Mesenchymal stem cell (in vitro differentiated cells and primary cell): ENCODE measurements around the gene SUGT1.

Source experiments
- DNase-seq: peaks from one replicate; pipeline ENCODE4 v3.0.0-alpha.2; 2013
- H2AFZ ChIP-seq: one replicate; pipeline ENCODE4 v1.6.1; 2013; ENCODE audit warnings: low read depth, mild to moderate bottlenecking, control low read depth, inconsistent platforms, low read length, moderate library complexity
- H2AK5ac ChIP-seq: 2 replicates; pipeline ENCODE4 v1.6.1; 2013; ENCODE audit warnings: low read length, moderate library complexity, mild to moderate bottlenecking, inconsistent platforms; ENCODE audit not compliant: severe bottlenecking
- H2BK120ac ChIP-seq: one replicate; pipeline ENCODE4 v1.6.1; 2013; ENCODE audit warnings: low read depth, mild to moderate bottlenecking, inconsistent platforms, low read length, moderate library complexity
- H2BK12ac ChIP-seq, 2 experiments: one replicate each; pipeline ENCODE4 v1.6.1; 2013; ENCODE audit warnings: inconsistent platforms in 2 of 2, low read length in 2 of 2, mild to moderate bottlenecking in 2 of 2, moderate library complexity in 2 of 2, control low read depth in 1 of 2
- H2BK15ac ChIP-seq: one replicate; pipeline ENCODE4 v1.6.1; 2013; ENCODE audit warnings: mild to moderate bottlenecking, low read depth, inconsistent platforms; ENCODE audit not compliant: poor library complexity, severe bottlenecking
- H2BK5ac ChIP-seq: 2 replicates; pipeline ENCODE4 v1.6.1; 2013; ENCODE audit warnings: low read depth, mild to moderate bottlenecking, low read length, control low read depth, inconsistent platforms; ENCODE audit not compliant: poor library complexity, severe bottlenecking
- H3K14ac ChIP-seq, 2 experiments: one replicate each; pipeline ENCODE4 v1.6.1; 2013; ENCODE audit warnings: inconsistent platforms in 2 of 2, low read length in 2 of 2, control low read depth in 1 of 2, mild to moderate bottlenecking in 1 of 2, moderate library complexity in 1 of 2
- H3K18ac ChIP-seq, 2 experiments: one replicate each; pipeline ENCODE4 v1.6.1; 2013; ENCODE audit warnings: inconsistent platforms in 2 of 2, low read length in 2 of 2, control low read depth in 1 of 2, low read depth in 1 of 2, mild to moderate bottlenecking in 1 of 2
- H3K23ac ChIP-seq, 2 experiments: one replicate each; pipeline ENCODE4 v1.6.1; 2013; ENCODE audit warnings: inconsistent platforms in 2 of 2, low read length in 2 of 2, mild to moderate bottlenecking in 2 of 2, moderate library complexity in 2 of 2, control low read depth in 1 of 2
- H3K27ac ChIP-seq: 2 replicates; pipeline ENCODE4 v1.5.1; 2013; ENCODE audit warnings: mild to moderate bottlenecking, moderate library complexity, low read length, control low read depth, inconsistent platforms; ENCODE audit not compliant: poor library complexity, severe bottlenecking
- H3K27me3 ChIP-seq, 2 experiments: 2 replicates each; pipeline versions ENCODE4 v1.6.1 to v1.7.0; 2013; ENCODE audit warnings: low read length in 2 of 2, mild to moderate bottlenecking in 2 of 2, moderate library complexity in 2 of 2, control low read depth in 1 of 2, inconsistent platforms in 1 of 2; ENCODE audit not compliant: control insufficient read depth in 1 of 2, insufficient read depth in 1 of 2
- H3K36me3 ChIP-seq, 2 experiments: 2 replicates each; pipeline versions ENCODE4 v1.6.1 to v1.7.0; 2013; ENCODE audit warnings: low read length in 2 of 2, control low read depth in 1 of 2, inconsistent platforms in 1 of 2, low read depth in 1 of 2, mild to moderate bottlenecking in 1 of 2; ENCODE audit not compliant: insufficient read depth in 2 of 2, control insufficient read depth in 1 of 2
- H3K4ac ChIP-seq, 2 experiments: one replicate each; pipeline ENCODE4 v1.6.1; 2013; ENCODE audit warnings: inconsistent platforms in 2 of 2, low read length in 2 of 2, mild to moderate bottlenecking in 2 of 2, moderate library complexity in 2 of 2, control low read depth in 1 of 2, low read depth in 1 of 2
- H3K4me1 ChIP-seq: 2 replicates; pipeline ENCODE4 v1.6.1; 2013; ENCODE audit warnings: low read depth, low read length, control low read depth; ENCODE audit not compliant: control insufficient read depth, insufficient read depth
- H3K4me2 ChIP-seq: 2 replicates; pipeline ENCODE4 v1.6.1; 2013; ENCODE audit warnings: low read length, mild to moderate bottlenecking, inconsistent platforms; ENCODE audit not compliant: poor library complexity, severe bottlenecking
- H3K4me3 ChIP-seq, 2 experiments: 2 replicates each; pipeline versions ENCODE4 v1.5.1 to v1.7.0; 2013; ENCODE audit warnings: low read length in 2 of 2, mild to moderate bottlenecking in 2 of 2, control low read depth in 1 of 2, low read depth in 1 of 2; ENCODE audit not compliant: insufficient read depth in 1 of 2
- H3K79me1 ChIP-seq: replicated peaks from 2 replicates; pipeline ENCODE4 v1.6.1; 2013; ENCODE audit warnings: mild to moderate bottlenecking, control low read depth, low read length, inconsistent platforms; ENCODE audit not compliant: poor library complexity, severe bottlenecking
- H3K9ac ChIP-seq: 2 replicates; pipeline ENCODE4 v1.7.0; 2013; ENCODE audit warnings: mild to moderate bottlenecking, low read length, moderate library complexity
- H3K9me3 ChIP-seq: 2 replicates; pipeline ENCODE4 v1.7.0; 2013; ENCODE audit warnings: mild to moderate bottlenecking, low read length; ENCODE audit not compliant: control insufficient read depth
- H4K8ac ChIP-seq: one replicate; pipeline ENCODE4 v1.6.1; 2013; ENCODE audit warnings: inconsistent platforms, mild to moderate bottlenecking, low read length, moderate library complexity
- H4K91ac ChIP-seq: one replicate; pipeline ENCODE4 v1.6.1; 2013; ENCODE audit warnings: mild to moderate bottlenecking, low read length, inconsistent platforms
- WGBS: methylation state at CpG from one replicate; pipeline ENCODE4 v1.1.7; 2013; ENCODE audit warnings: mixed read lengths; 5-methylcytosine and 5-hydroxymethylcytosine counted together

Gene SUGT1

GRCh38 chr13:52743569-52743968 is 90.9 kb downstream of the SUGT1 start:
- H3K4ac ChIP-seq, result no peak overlapping the region
- H2BK15ac ChIP-seq, result no peak overlapping the region
- no peak overlapping the region for H3K4me2 ChIP-seq
- no peaks in the 10 kb centered on the region for H3K36me3 ChIP-seq
- WGBS, result 76% methylated on average over 1 of the region's 1 CpG
- H2AK5ac ChIP-seq, result no peak overlapping the region
- DNase-seq, result no peak
- peaks cover 36 to 48% of the 10 kb centered on the region in 2 experiments for H3K27me3 ChIP-seq
- H3K18ac ChIP-seq, result no peak overlapping the region
- no peak overlapping the region for H4K8ac ChIP-seq
- H3K9ac ChIP-seq, result no peak overlapping the region
- no peak overlapping the region for H3K14ac ChIP-seq
- no peak overlapping the region for H3K23ac ChIP-seq
- H3K9me3 ChIP-seq, result peaks cover 5% of the 10 kb centered on the region
- no peak overlapping the region for H3K4me3 ChIP-seq
- no peak overlapping the region for H2BK5ac ChIP-seq
- H4K91ac ChIP-seq, result no peak overlapping the region
- H3K27ac ChIP-seq, result no peak overlapping the region
- H3K79me1 ChIP-seq, result no peaks in the 10 kb centered on the region
- no peak overlapping the region for H2BK12ac ChIP-seq
- H2AFZ ChIP-seq, result no peak overlapping the region
- H2BK120ac ChIP-seq, result no peak overlapping the region
- peaks cover 8% of the 10 kb centered on the region for H3K4me1 ChIP-seq

- Histone ChIP-seq H3K4me1 (peaks cover 5% of the 10 kb centered on the region), H3K27me3 (peaks cover 32 to 44% of the 10 kb centered on the region in 2 experiments), H3K4me3 (no peak overlapping the region), H3K27ac (no peak overlapping the region), H3K4ac (no peak overlapping the region), H3K79me1 (no peaks in the 10 kb centered on the region), H3K4me2 (no peak overlapping the region), H2BK5ac (no peak overlapping the region), H3K36me3 (no peaks in the 10 kb centered on the region), H2BK120ac (no peak overlapping the region), H2BK12ac (no peak overlapping the region), H3K23ac (no peak overlapping the region), H2AFZ (no peak overlapping the region), H3K9me3 (peaks cover 5% of the 10 kb centered on the region), H2AK5ac (no peak overlapping the region), H3K14ac (no peak overlapping the region), H4K8ac (no peak overlapping the region), H2BK15ac (no peak overlapping the region), H4K91ac (no peak overlapping the region), H3K18ac (no peak overlapping the region), H3K9ac (no peak overlapping the region)
- 83% methylated on average over 3 of the region's 3 CpGs for WGBS
- DNase-seq, result no peak
Measured at GRCh38 chr13:52743988-52744387, 91.4 kb downstream of the SUGT1 start.

- Histone ChIP-seq H3K79me1 (no peaks in the 10 kb centered on the region), H3K18ac (no peak overlapping the region), H3K4me1 (no peaks in the 10 kb centered on the region), H3K14ac (no peak overlapping the region), H3K9ac (no peak overlapping the region), H2BK120ac (no peak overlapping the region), H3K4me2 (no peak overlapping the region), H2AFZ (no peak overlapping the region), H2BK15ac (no peak overlapping the region), H3K27me3 (peaks cover 23 to 40% of the 10 kb centered on the region in 2 experiments), H2BK12ac (no peak overlapping the region), H3K4me3 (no peak overlapping the region), H4K8ac (no peak overlapping the region), H2AK5ac (no peak overlapping the region), H3K4ac (no peak overlapping the region), H3K36me3 (no peaks in the 10 kb centered on the region), H4K91ac (no peak overlapping the region), H3K23ac (no peak overlapping the region), H2BK5ac (no peak overlapping the region), H3K27ac (no peak overlapping the region), H3K9me3 (peaks cover 5% of the 10 kb centered on the region)
- no peak for DNase-seq
- WGBS, result 78% methylated on average over 6 of the region's 6 CpGs
Measured at GRCh38 chr13:52744842-52745375, 92.3 kb downstream of the SUGT1 start.

GRCh38 chr13:52746141-52746540 is 93.5 kb downstream of the SUGT1 start:
- WGBS, result 76% methylated on average over 2 of the region's 3 CpGs
- DNase-seq, result no peak
- H2BK15ac ChIP-seq, result no peak overlapping the region

More at GRCh38 chr13:52746141-52746540, 93.5 kb downstream of the SUGT1 start:
- Histone ChIP-seq H3K23ac (no peak overlapping the region), H2BK5ac (no peak overlapping the region), H3K4me2 (no peak overlapping the region), H3K4ac (no peak overlapping the region), H3K18ac (no peak overlapping the region), H2BK120ac (no peak overlapping the region), H3K4me1 (no peaks in the 10 kb centered on the region), H3K9me3 (peaks cover 5% of the 10 kb centered on the region), H4K8ac (no peak overlapping the region), H3K9ac (no peak overlapping the region), H3K14ac (no peak overlapping the region), H3K27ac (no peak overlapping the region), H2AFZ (no peak overlapping the region), H2AK5ac (no peak overlapping the region), H3K79me1 (no peaks in the 10 kb centered on the region), H4K91ac (no peak overlapping the region), H3K4me3 (no peak overlapping the region), H3K27me3 (peaks cover 10 to 28% of the 10 kb centered on the region in 2 experiments), H3K36me3 (no peaks in the 10 kb centered on the region), H2BK12ac (no peak overlapping the region)
